Suprapubic skin (tissue), 4 donors: ENCODE results near the gene PRSS50. TPM values are rescaled to one million over a fixed set of nuclear protein-coding genes. Genes with fewer than 3 reads are reported as not detected.
A peak's percentile ranks its signal among the peaks of the same experiment; 100 is the strongest.

Experiments
- DNase-seq, 2 donors: peaks; one replicate each; pipeline ENCODE4 v3.0.0-alpha.2; 2019; ENCODE audit warnings: low spot score in 2 of 2
- H3K27ac ChIP-seq: fragments of 200-600 bp; sonication (generic); one replicate; pipeline ENCODE4 v1.5.1; 2019
- H3K27me3 ChIP-seq: fragments of 200-600 bp; sonication (generic); one replicate; pipeline ENCODE4 v1.5.1; 2019
- H3K36me3 ChIP-seq: fragments of 200-600 bp; sonication (generic); one replicate; pipeline ENCODE4 v1.5.1; 2019
- H3K4me1 ChIP-seq: fragments of 200-600 bp; sonication (generic); one replicate; pipeline ENCODE4 v1.5.1; 2019
- H3K4me3 ChIP-seq: fragments of 200-600 bp; sonication (generic); one replicate; pipeline ENCODE4 v1.5.1; 2019; ENCODE audit warnings: mild to moderate bottlenecking
- H3K9me3 ChIP-seq: fragments of 200-600 bp; sonication (generic); one replicate; pipeline ENCODE4 v1.5.1; 2019
- EP300 ChIP-seq: sonication (generic); formaldehyde crosslinking; IDR thresholded peaks from one replicate; pipeline ENCODE4 v1.6.1; 2017; ENCODE audit warnings: antibody characterized with exemption
- POLR2A ChIP-seq, 2 donors: fragments of 450-650 bp; IDR thresholded peaks; one replicate each; pipeline ENCODE4 v1.6.1; 2017; ENCODE audit warnings: antibody characterized with exemption in 2 of 2, mild to moderate bottlenecking in 2 of 2, moderate library complexity in 2 of 2
- POLR2AphosphoS5 ChIP-seq, 3 donors: sonication (generic); formaldehyde crosslinking; IDR thresholded peaks; one replicate each; pipeline ENCODE4 v1.6.1; 2017; ENCODE audit warnings: antibody characterized with exemption in 3 of 3
- WGBS: methylation state at CpG from one replicate; pipeline ENCODE4 v1.1.5; 2018; 5-methylcytosine and 5-hydroxymethylcytosine counted together
- total RNA-seq, 4 donors: library from RNA; depleted of rRNA; stranded (reverse); fragments of >200 nt; gene quantifications; one replicate each; pipeline ENCODE4 v1.1.0, GENCODE V29; 2016
- TF ChIP-seq, protein P1 (sequence below), 2 donors: fragments of 200-600 bp in 1 of 2; fragments of 450-650 bp in 1 of 2; sonication (generic) in 1 of 2; IDR thresholded peaks; one replicate each; pipeline ENCODE4 v1.5.1; 2016 to 2019; ENCODE audit warnings: antibody characterized with exemption in 2 of 2, mild to moderate bottlenecking in 1 of 2, moderate library complexity in 1 of 2

PRSS50 gene
- total RNA-seq, 4 donors from 2014 or later = not detected

GRCh38 chr3:46669191-46669999 is 48.3 kb downstream of the PRSS50 start:
- Histone ChIP-seq H3K27ac (no peak overlapping the region), H3K36me3 (peaks cover 24% of the 10 kb centered on the region), H3K27me3 (no peaks in the 10 kb centered on the region), H3K9me3 (no peaks in the 10 kb centered on the region), H3K4me3 (no peak overlapping the region), H3K4me1 (peaks cover 4% of the 10 kb centered on the region)
- no peak for TF ChIP-seq EP300
- no peak for TF ChIP-seq POLR2AphosphoS5 (IDR thresholded peaks at IDR 0.05)
- TF ChIP-seq, protein P1, sequence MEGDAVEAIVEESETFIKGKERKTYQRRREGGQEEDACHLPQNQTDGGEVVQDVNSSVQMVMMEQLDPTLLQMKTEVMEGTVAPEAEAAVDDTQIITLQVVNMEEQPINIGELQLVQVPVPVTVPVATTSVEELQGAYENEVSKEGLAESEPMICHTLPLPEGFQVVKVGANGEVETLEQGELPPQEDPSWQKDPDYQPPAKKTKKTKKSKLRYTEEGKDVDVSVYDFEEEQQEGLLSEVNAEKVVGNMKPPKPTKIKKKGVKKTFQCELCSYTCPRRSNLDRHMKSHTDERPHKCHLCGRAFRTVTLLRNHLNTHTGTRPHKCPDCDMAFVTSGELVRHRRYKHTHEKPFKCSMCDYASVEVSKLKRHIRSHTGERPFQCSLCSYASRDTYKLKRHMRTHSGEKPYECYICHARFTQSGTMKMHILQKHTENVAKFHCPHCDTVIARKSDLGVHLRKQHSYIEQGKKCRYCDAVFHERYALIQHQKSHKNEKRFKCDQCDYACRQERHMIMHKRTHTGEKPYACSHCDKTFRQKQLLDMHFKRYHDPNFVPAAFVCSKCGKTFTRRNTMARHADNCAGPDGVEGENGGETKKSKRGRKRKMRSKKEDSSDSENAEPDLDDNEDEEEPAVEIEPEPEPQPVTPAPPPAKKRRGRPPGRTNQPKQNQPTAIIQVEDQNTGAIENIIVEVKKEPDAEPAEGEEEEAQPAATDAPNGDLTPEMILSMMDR (IDR thresholded peaks at IDR 0.05) = no peak
- TF ChIP-seq POLR2A (IDR thresholded peaks at IDR 0.05) = no peak
- DNase-seq = peak; percentile 45 to 69
- WGBS = 67% methylated on average over 9 of the region's 9 CpGs

- H3K9me3 ChIP-seq = no peaks in the 10 kb centered on the region
- no peak overlapping the region for H3K4me3 ChIP-seq
- H3K4me1 ChIP-seq = peaks cover 5% of the 10 kb centered on the region
- peaks cover 16% of the 10 kb centered on the region for H3K36me3 ChIP-seq
- no peaks in the 10 kb centered on the region for H3K27me3 ChIP-seq
- TF ChIP-seq POLR2AphosphoS5 (IDR thresholded peaks at IDR 0.05) = no peak
- TF ChIP-seq, protein P1 (IDR thresholded peaks at IDR 0.05) = no peak
- no peak for TF ChIP-seq EP300
- no peak for TF ChIP-seq POLR2A (IDR thresholded peaks at IDR 0.05)
- peak; percentile 44 to 72 for DNase-seq
- no peak overlapping the region for H3K27ac ChIP-seq
- WGBS = 80% methylated on average over 2 of the region's 2 CpGs
Measured at GRCh38 chr3:46668591-46668990, 49.1 kb downstream of the PRSS50 start.

DNA sequence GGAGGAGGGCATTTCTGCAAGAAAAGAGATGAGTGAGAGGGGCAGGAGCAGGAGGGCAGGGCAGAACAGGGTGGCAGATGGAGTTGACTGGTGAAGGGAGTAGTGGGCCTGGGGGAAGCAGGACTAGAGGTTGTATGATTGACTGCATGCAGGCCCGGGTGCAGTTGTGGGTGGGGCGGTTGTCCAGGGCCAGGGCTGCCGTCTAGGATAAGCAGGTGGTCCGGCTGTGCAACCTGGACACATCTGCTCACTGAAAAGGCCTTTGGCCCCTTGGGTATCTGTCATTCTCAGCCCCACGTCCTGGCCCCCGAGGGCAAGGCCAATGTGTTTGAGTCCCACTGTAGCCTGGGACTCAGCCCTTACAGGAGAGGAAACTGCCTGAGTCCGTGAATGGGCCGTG is 49.6 kb downstream of the PRSS50 start:
- DNase-seq = peak in 1 of 2 donors; percentile 73
- H3K36me3 ChIP-seq = peaks cover 12% of the 10 kb centered on the region
- H3K27ac ChIP-seq = no peak overlapping the region
- TF ChIP-seq, protein P1 (IDR thresholded peaks at IDR 0.05) = no peak
- TF ChIP-seq EP300 (no peak), POLR2A (IDR thresholded peaks at IDR 0.05) (no peak), POLR2AphosphoS5 (IDR thresholded peaks at IDR 0.05) (no peak)
- 72% methylated on average over 8 of the region's 8 CpGs for WGBS
- H3K27me3 ChIP-seq = no peaks in the 10 kb centered on the region
- H3K9me3 ChIP-seq = no peaks in the 10 kb centered on the region
- peaks cover 10% of the 10 kb centered on the region for H3K4me1 ChIP-seq
- no peak overlapping the region for H3K4me3 ChIP-seq

- H3K4me3 ChIP-seq = no peak overlapping the region
- peaks cover 15% of the 10 kb centered on the region for H3K4me1 ChIP-seq
- peaks cover 9% of the 10 kb centered on the region for H3K36me3 ChIP-seq
- WGBS = 91% methylated on average over 9 of the region's 9 CpGs
- DNase-seq = peak; percentile 57
- no peak for TF ChIP-seq EP300
- TF ChIP-seq POLR2AphosphoS5 (IDR thresholded peaks at IDR 0.05) = no peak
- TF ChIP-seq POLR2A (IDR thresholded peaks at IDR 0.05) = no peak
- TF ChIP-seq, protein P1 (IDR thresholded peaks at IDR 0.05) = no peak
- H3K27ac ChIP-seq = no peak overlapping the region
- H3K9me3 ChIP-seq = no peaks in the 10 kb centered on the region
- H3K27me3 ChIP-seq = no peaks in the 10 kb centered on the region
Measured at GRCh38 chr3:46667657-46668056, 50.0 kb downstream of the PRSS50 start.

DNA sequence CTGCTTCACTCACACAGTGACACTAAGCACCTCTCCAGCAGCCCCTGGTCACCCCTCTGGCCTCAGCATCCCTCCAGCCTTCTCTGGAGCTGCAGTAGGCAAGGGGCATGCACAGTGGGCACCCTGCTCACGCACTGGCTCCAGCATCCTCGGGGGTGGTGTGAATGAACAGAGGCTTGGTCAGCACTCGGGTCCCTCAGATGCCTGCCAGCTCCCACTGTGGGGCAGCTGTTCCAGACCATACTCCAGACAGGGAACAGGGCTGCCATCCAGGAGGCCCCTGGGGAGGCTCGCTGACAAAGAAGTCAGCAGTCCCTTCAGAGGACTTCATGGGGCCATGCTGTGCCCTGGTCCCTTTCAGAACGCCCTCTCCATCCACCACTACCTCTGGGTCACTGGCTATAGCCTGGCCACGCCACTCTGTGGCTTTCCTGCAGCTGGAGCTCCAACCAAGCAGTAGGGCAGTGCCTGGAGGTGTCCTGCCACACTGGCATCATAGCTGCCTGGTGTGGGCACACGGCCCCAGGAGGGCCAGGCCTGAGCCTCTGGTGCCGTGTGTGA is 50.5 kb downstream of the PRSS50 start:
- DNase-seq = peak; percentile 55 to 57
- WGBS = 85% methylated on average over 6 of the region's 8 CpGs
- no peak overlapping the region for H3K4me3 ChIP-seq

More for the DNA sequence above, 50.5 kb downstream of the PRSS50 start:
- Histone ChIP-seq H3K36me3 (peaks cover 7% of the 10 kb centered on the region), H3K27ac (no peak overlapping the region), H3K27me3 (no peaks in the 10 kb centered on the region), H3K9me3 (no peaks in the 10 kb centered on the region), H3K4me1 (peaks cover 20% of the 10 kb centered on the region)
- no peak for TF ChIP-seq POLR2AphosphoS5 (IDR thresholded peaks at IDR 0.05)
- no peak for TF ChIP-seq POLR2A (IDR thresholded peaks at IDR 0.05)
- TF ChIP-seq EP300 = no peak
- TF ChIP-seq, protein P1 (IDR thresholded peaks at IDR 0.05) = no peak
